ENCODE measurements around the gene TET1. TPM values are rescaled to one million over a fixed set of nuclear protein-coding genes. Genes with fewer than 3 reads are reported as not detected.

Gene TET1
- polyA plus RNA-seq, 3 donors: 0.01 to 0.08 (median 0.06) TPM

DNA sequence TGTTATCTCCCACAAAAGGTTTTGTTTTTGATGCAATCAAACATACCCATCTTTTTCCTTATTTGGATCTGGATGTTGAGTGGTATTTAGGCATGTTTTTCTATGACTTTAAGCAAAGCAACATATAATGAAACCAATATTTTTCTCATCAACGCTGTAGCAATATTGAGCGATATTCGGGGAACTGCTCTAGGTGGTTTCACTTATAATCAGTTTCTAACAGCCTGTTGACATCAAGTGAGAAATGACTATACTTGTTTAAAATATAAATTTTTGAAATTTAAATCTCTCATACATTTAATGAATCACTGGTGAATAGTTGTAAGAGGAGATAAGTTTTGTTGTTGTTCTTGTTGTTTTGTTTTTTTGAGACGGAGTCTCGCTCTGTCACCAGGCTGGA is 108.1 kb downstream of the TET1 start:
- peaks cover 0 to 6% (median 0%) of the 10 kb centered on the region in 3 donors for H3K27me3 Mint-ChIP-seq (ENCODE audit: low read depth in 3 of 3)
- H3K36me3 Mint-ChIP-seq: peaks cover 0 to 2% of the 10 kb centered on the region in 2 donors
- H3K4me3 ChIP-seq (replicated peaks in 1 of 3; ENCODE audit: low read depth in 2 of 3, low read length in 3 of 3): no peak overlapping the region
- TF ChIP-seq, protein P1, sequence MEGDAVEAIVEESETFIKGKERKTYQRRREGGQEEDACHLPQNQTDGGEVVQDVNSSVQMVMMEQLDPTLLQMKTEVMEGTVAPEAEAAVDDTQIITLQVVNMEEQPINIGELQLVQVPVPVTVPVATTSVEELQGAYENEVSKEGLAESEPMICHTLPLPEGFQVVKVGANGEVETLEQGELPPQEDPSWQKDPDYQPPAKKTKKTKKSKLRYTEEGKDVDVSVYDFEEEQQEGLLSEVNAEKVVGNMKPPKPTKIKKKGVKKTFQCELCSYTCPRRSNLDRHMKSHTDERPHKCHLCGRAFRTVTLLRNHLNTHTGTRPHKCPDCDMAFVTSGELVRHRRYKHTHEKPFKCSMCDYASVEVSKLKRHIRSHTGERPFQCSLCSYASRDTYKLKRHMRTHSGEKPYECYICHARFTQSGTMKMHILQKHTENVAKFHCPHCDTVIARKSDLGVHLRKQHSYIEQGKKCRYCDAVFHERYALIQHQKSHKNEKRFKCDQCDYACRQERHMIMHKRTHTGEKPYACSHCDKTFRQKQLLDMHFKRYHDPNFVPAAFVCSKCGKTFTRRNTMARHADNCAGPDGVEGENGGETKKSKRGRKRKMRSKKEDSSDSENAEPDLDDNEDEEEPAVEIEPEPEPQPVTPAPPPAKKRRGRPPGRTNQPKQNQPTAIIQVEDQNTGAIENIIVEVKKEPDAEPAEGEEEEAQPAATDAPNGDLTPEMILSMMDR (IDR thresholded peaks at IDR 0.05): no peak
- no peak overlapping the region for H3K4me3 Mint-ChIP-seq
- no peaks in the 10 kb centered on the region for H3K4me1 ChIP-seq (ENCODE audit: control insufficient read depth in 1 of 2, insufficient read depth in 2 of 2, low read length in 2 of 2)
- H3K4me2 ChIP-seq (replicated peaks; ENCODE audit: extremely low read depth, low read length, poor library complexity, severe bottlenecking): no peak overlapping the region
- H3K79me2 ChIP-seq (ENCODE audit: insufficient read depth, low read length): no peaks in the 10 kb centered on the region
- no peaks in the 10 kb centered on the region for H3K36me3 ChIP-seq (replicated peaks in 1 of 2; ENCODE audit: control insufficient read depth in 1 of 2, insufficient read depth in 2 of 2, low read length in 2 of 2)
- H2AFZ ChIP-seq (ENCODE audit: insufficient read depth, low read depth, low read length, poor library complexity, severe bottlenecking): no peak overlapping the region
- H3K4me1 Mint-ChIP-seq: no peaks in the 10 kb centered on the region
- no peak overlapping the region for H3K27ac Mint-ChIP-seq
- H3K27me3 ChIP-seq (ENCODE audit: control insufficient read depth in 2 of 2, insufficient read depth in 2 of 2, low read length in 2 of 2): no peaks in the 10 kb centered on the region
- no peaks in the 10 kb centered on the region for H3K9me3 Mint-ChIP-seq
- H4K20me1 ChIP-seq (ENCODE audit: insufficient read depth, low read length): no peaks in the 10 kb centered on the region
- intact Hi-C loops (cut with micrococcal nuclease): no loop called here
- DNase-seq: no peak
- H3K9ac ChIP-seq (ENCODE audit: insufficient read depth, low read length, poor library complexity, severe bottlenecking): no peak overlapping the region
- WGBS (ENCODE audit: insufficient coverage): no CpG with 5 or more reads among the region's 5 CpGs
- H3K27ac ChIP-seq (ENCODE audit: low read depth in 1 of 2, low read length in 2 of 2): no peak overlapping the region
- H3K9me3 ChIP-seq (replicated peaks in 1 of 2; ENCODE audit: control insufficient read depth in 1 of 2, insufficient read depth in 1 of 2, low read length in 2 of 2): no peaks in the 10 kb centered on the region

DNA sequence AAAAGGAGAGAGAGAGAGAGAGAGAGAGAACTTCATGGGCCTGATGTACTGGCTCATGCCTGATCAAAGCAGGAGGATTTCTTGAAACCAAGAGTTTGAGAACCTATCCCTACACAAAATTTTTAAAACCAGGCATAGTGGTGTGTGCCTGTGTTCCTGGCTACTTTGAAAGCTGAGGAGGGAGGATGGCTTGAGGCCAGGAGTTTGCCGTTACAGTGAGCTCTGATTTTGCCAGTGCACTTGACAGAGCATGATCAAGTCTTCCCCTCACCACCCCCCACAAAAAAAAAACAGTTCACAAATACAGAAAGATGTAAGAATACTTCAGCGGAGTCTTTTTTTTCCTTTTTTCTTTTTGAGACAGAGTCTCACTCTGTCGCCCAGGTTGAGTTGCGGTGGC is 108.8 kb downstream of the TET1 start:
- TF ChIP-seq, protein P1 (IDR thresholded peaks at IDR 0.05): no peak
- Histone ChIP-seq H3K4me1 (ENCODE audit: control insufficient read depth in 1 of 2, insufficient read depth in 2 of 2, low read length in 2 of 2) (no peaks in the 10 kb centered on the region), H3K27me3 (ENCODE audit: control insufficient read depth in 2 of 2, insufficient read depth in 2 of 2, low read length in 2 of 2) (no peaks in the 10 kb centered on the region), H3K9me3 (replicated peaks in 1 of 2; ENCODE audit: control insufficient read depth in 1 of 2, insufficient read depth in 1 of 2, low read length in 2 of 2) (no peaks in the 10 kb centered on the region), H2AFZ (ENCODE audit: insufficient read depth, low read depth, low read length, poor library complexity, severe bottlenecking) (no peak overlapping the region), H3K27ac (ENCODE audit: low read depth in 1 of 2, low read length in 2 of 2) (no peak overlapping the region), H3K4me3 (replicated peaks in 1 of 3; ENCODE audit: low read depth in 2 of 3, low read length in 3 of 3) (no peak overlapping the region), H3K36me3 (replicated peaks in 1 of 2; ENCODE audit: control insufficient read depth in 1 of 2, insufficient read depth in 2 of 2, low read length in 2 of 2) (no peaks in the 10 kb centered on the region), H3K9ac (ENCODE audit: insufficient read depth, low read length, poor library complexity, severe bottlenecking) (no peak overlapping the region), H4K20me1 (ENCODE audit: insufficient read depth, low read length) (no peaks in the 10 kb centered on the region), H3K79me2 (ENCODE audit: insufficient read depth, low read length) (no peaks in the 10 kb centered on the region), H3K4me2 (replicated peaks; ENCODE audit: extremely low read depth, low read length, poor library complexity, severe bottlenecking) (no peak overlapping the region)
- peak overlapping the region in 1 of 7 donors; percentile 66 for H3K27ac Mint-ChIP-seq
- no peak overlapping the region for H3K4me3 Mint-ChIP-seq
- no peaks in the 10 kb centered on the region for H3K4me1 Mint-ChIP-seq
- H3K27me3 Mint-ChIP-seq (ENCODE audit: low read depth in 3 of 3): peaks cover 0 to 6% (median 0%) of the 10 kb centered on the region in 3 donors
- WGBS (ENCODE audit: insufficient coverage): 100% methylated on average over 2 of the region's 4 CpGs
- peaks cover 0 to 2% of the 10 kb centered on the region in 2 donors for H3K36me3 Mint-ChIP-seq
- no peaks in the 10 kb centered on the region for H3K9me3 Mint-ChIP-seq
- no peak for DNase-seq
- intact Hi-C loops (cut with micrococcal nuclease): no loop called here

All from CD14-positive monocyte (primary cell).